D721Med (cell line): ENCODE data around the gene CEP85.

Experiments
- DNase-seq: peaks from one replicate; pipeline ENCODE4 v3.0.0; 2011; ENCODE audit warnings: low spot score; ENCODE audit not compliant: insufficient read length
- FAIRE-seq: peaks from 2 replicates; lab custom pipeline; 2011; peaks lifted over from hg19 to GRCh38; lab: Jason Lieb, UNC
- TF ChIP-seq, protein P1 (sequence below): IDR thresholded peaks from 2 replicates; pipeline ENCODE4 v1.5.1; 2012; ENCODE audit warnings: mild to moderate bottlenecking, control low read depth; ENCODE audit not compliant: insufficient read depth; ENCODE audit errors: missing control alignments

CEP85 gene

DNA sequence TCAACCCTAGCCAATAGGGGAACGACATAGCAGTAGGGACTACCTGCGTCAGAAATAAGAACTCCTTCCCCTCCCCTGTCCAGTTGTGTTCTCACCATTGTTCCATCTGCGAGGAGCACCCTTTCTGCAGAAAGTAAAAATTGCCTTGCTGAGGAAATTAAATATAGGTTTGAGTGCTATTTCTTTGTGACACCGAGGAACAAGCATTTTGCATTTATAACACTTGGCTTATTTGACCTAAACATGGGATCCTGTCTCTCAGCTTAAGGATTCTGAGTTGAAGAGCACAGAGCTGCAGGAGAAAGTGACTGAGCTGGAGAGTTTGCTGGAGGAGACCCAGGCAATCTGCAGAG lies 35.2 kb downstream of the CEP85 start:
- FAIRE-seq: no peak

DNA sequence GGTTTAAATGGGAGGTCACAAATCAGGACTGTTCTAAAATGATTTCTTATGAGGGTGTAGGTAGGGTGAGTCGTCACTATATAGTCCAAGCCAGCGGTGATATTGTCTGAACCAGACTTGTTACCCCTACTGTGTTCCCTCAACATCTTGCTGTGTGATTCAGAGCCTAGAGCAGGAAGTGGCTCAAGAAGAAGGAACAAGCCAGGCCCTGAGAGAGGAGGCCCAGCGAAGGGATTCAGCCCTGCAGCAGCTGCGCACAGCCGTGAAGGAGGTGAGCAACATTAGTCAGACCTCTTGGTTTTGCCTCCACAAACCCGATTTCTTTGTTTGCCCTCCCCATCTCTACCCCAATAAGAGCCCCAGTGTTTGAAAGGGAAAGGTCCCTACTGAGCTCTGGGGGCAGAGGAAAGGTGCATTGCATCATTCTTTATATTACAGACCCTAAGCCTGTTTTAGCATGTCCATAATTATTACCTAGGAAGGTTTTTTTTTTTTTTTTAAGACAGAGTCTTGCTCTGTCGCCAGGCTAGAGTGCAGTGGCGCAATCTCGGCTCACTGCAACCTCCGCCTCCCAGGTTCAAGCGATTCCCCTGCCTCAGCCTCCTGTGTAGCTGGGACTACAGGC lies 40.9 kb downstream of the CEP85 start:
- TF ChIP-seq, protein P1, sequence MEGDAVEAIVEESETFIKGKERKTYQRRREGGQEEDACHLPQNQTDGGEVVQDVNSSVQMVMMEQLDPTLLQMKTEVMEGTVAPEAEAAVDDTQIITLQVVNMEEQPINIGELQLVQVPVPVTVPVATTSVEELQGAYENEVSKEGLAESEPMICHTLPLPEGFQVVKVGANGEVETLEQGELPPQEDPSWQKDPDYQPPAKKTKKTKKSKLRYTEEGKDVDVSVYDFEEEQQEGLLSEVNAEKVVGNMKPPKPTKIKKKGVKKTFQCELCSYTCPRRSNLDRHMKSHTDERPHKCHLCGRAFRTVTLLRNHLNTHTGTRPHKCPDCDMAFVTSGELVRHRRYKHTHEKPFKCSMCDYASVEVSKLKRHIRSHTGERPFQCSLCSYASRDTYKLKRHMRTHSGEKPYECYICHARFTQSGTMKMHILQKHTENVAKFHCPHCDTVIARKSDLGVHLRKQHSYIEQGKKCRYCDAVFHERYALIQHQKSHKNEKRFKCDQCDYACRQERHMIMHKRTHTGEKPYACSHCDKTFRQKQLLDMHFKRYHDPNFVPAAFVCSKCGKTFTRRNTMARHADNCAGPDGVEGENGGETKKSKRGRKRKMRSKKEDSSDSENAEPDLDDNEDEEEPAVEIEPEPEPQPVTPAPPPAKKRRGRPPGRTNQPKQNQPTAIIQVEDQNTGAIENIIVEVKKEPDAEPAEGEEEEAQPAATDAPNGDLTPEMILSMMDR: no peak
- FAIRE-seq (no peak), DNase-seq (no peak)

More for the DNA sequence above, 35.2 kb downstream of the CEP85 start:
- TF ChIP-seq, protein P1: no peak
- DNase-seq: no peak

DNA sequence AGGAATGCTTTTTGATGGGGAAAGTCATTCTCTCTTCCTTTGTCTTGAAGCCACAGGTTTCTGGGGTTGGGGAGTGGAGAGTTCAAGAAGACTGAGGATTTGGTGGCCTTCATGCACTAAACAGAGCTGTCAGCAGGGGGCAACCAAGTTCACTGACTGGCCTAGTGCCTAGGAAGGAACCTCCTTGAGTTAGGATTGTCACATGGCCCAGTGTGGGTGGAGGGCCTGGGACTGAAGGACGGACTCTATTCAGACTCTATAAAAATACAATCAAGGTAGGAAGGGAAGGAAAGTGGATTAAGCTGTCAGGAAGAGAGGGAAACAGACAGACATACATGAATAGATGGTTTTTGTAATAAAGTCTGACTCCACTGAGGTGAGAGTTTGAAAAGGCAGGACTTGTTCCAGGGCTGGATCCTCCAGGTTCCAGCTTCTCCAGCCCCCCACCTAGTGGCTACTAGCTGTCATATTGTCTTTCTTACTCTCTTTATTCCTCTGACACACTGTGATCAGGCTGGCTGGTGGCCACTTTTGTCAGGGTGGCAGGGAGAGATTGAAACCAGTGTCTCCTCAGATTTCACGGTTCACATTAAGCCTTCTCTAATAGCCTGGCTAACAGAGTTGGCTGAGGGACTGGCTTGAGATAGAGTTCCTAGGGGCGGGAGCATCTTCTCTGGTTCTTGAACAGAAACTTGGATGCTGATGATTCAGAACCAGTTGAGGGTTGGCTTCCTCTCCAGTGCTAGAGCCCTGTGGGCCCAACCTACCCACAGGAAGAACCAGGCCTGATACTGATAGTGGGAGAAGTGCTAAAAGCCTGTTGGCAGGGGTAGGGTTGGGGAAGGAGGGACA lies 41.8 kb downstream of the CEP85 start:
- no peak for FAIRE-seq

DNA sequence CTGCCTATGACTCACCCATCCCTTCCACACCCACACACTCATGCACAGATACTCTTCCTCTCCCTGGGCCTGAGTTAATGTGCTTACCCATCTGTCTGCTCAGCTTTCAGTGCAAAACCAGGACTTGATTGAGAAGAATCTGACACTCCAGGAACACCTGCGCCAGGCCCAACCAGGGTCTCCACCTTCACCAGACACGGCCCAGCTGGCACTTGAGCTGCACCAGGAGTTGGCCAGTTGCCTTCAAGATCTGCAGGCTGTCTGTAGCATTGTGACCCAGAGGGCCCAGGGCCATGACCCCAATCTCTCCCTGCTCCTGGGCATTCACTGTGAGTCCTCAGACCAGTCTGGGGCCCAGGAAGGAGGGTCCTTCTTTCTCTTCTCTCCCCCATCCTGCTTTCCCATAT lies 42.4 kb downstream of the CEP85 start:
- TF ChIP-seq, protein P1: no peak
- FAIRE-seq (no peak), DNase-seq (no peak)

More for the DNA sequence above, 41.8 kb downstream of the CEP85 start:
- TF ChIP-seq, protein P1: peak; percentile 69
- no peak for DNase-seq

DNA sequence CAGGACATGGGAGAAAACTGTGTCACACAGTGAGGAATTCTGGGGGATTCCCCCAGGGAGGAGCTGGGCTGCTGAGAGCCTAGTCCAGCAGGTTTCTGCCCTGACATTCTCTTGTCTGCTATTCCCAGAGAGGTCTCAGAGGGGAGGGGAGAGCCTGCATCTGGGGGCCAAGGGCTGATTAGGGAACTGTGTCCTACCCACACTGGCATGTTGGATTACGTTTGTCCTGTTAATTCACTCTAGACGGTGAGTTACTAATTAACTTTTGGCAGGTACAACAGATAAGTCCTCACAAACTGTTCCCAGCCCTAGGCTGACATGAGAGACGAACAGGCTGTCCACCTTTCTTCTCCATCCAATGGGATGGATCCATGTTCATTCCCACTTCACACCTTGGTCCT lies 43.3 kb downstream of the CEP85 start:
- no peak for FAIRE-seq
- DNase-seq: no peak
- TF ChIP-seq, protein P1: no peak

DNA sequence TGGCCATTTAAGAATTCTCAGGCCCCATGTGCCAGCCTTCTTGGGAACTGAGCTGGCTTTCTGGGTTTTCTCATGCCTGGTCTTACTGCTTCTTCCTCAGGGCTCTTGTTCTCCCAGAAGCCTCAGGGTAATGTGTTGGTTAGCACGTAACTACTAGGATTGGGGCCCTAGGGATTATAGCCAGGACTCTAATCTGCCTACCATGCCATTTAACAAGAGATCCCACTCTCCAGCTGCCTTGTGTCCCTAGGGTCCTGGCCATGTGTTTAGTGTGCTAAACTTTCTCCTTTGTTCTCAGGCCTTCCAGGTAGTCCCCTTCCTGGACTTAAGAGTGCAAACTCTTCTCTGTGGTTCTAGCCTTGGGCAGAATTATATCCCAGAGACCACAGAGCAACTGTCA lies 43.7 kb downstream of the CEP85 start:
- TF ChIP-seq, protein P1: no peak
- DNase-seq: no peak
- FAIRE-seq: no peak

DNA sequence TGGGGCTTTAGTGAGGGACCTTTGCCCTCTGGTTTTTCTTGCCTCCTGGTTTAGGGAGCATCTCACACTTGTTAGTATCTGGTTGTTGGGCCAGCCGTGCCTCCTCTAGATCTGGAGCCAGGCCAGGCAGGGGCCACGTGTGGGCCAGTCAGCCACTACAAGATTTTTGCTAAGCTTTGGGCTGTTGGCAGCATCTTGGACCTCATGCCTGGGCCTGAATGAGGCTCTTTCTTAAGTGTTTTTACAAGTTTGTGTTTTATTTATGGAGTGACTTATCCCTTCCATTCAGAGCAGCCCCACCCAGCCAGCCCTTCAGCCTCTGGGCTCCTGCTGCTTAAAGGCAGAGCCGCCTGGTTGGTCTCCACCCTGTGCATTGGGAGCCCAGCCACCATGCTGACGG lies 44.3 kb downstream of the CEP85 start:
- TF ChIP-seq, protein P1: no peak
- no peak for FAIRE-seq
- DNase-seq: no peak
